DLD1 (cell line): ENCODE measurements around the gene NUTM2B.
"Not testable (repeated sequence)": the region's sequence is repeated elsewhere in the genome, so short reads cannot be mapped to it uniquely, and the experiment has no call there.

Experiments used
- in situ Hi-C: cut with HindIII; loops from 2 replicates; pipeline ENCODE4 v1.10.0; 2017; ENCODE audit warnings: low sequenced_read_pairs

NUTM2B gene

GRCh38 chr10:79702927-79703326 is at the start of gene NUTM2B:
TSS of gene NUTM2B (plus strand) at chr10:79703227. CDS start at chr10:79703610, 383 bp downstream.
- in situ Hi-C loops = not testable (repeated sequence)

GRCh38 chr10:79663287-79663686 is 39.7 kb upstream of the NUTM2B start:
- in situ Hi-C loops = not testable (repeated sequence)

- in situ Hi-C loops = not testable (repeated sequence)
Observed at GRCh38 chr10:79664686-79665085, 38.3 kb upstream of the NUTM2B start.

- in situ Hi-C loops = not testable (repeated sequence)
Observed at GRCh38 chr10:79669248-79669788, 33.7 kb upstream of the NUTM2B start.

- in situ Hi-C loops = not testable (repeated sequence)
Observed at GRCh38 chr10:79674878-79675277, 28.1 kb upstream of the NUTM2B start.

GRCh38 chr10:79683026-79683883 is 19.8 kb upstream of the NUTM2B start:
- in situ Hi-C loops = not testable (repeated sequence)

- in situ Hi-C loops = not testable (repeated sequence)
Observed at GRCh38 chr10:79683884-79684720, 18.9 kb upstream of the NUTM2B start.

GRCh38 chr10:79685044-79685685 is 17.9 kb upstream of the NUTM2B start:
- in situ Hi-C loops = not testable (repeated sequence)

- in situ Hi-C loops = not testable (repeated sequence)
Observed at GRCh38 chr10:79686595-79686994, 16.4 kb upstream of the NUTM2B start.

GRCh38 chr10:79687406-79688150 is 15.4 kb upstream of the NUTM2B start:
- in situ Hi-C loops = not testable (repeated sequence)

- in situ Hi-C loops = not testable (repeated sequence)
Observed at GRCh38 chr10:79688798-79689197, 14.2 kb upstream of the NUTM2B start.

GRCh38 chr10:79696596-79696995 is 6.4 kb upstream of the NUTM2B start:
- in situ Hi-C loops = not testable (repeated sequence)

- in situ Hi-C loops = not testable (repeated sequence)
Observed at GRCh38 chr10:79697141-79697540, 5.9 kb upstream of the NUTM2B start.

- in situ Hi-C loops = not testable (repeated sequence)
Observed at GRCh38 chr10:79700381-79700944, 2.6 kb upstream of the NUTM2B start.

GRCh38 chr10:79707017-79707416 is 4.0 kb downstream of the NUTM2B start:
- in situ Hi-C loops = not testable (repeated sequence)

- in situ Hi-C loops = not testable (repeated sequence)
Observed at GRCh38 chr10:79714976-79715375, 11.9 kb downstream of the NUTM2B start.

GRCh38 chr10:79716917-79717579 is 14.0 kb downstream of the NUTM2B start:
- in situ Hi-C loops = not testable (repeated sequence)

- in situ Hi-C loops = not testable (repeated sequence)
Observed at GRCh38 chr10:79720000-79720399, 17.0 kb downstream of the NUTM2B start.

- in situ Hi-C loops = not testable (repeated sequence)
Observed at GRCh38 chr10:79726620-79727019, 23.6 kb downstream of the NUTM2B start.
